GM12878 (cell line): ENCODE measurements around the gene ADGRF4. TPM values are rescaled to one million over a fixed set of nuclear protein-coding genes. Genes with fewer than 3 reads are reported as not detected.

Experiments used
- ATAC-seq: fragments of 200-7000 bp; cut with Tn5 transposase; 3 replicates; pipeline ENCODE4 v1.9.1; 2020; ENCODE audit warnings: mild to moderate bottlenecking, moderate library complexity
- BruUV-seq: library from RNA; stranded (reverse); fragments of 400-500 nt; replicated peaks from 2 replicates; lab custom pipeline; 2021; lab: Mats Ljungman, UMichigan
- CTCF ChIA-PET: fragments of 300-600 bp; sonication (Branson Sonifier 250); formaldehyde crosslinking; extraction: SDS; loops from one replicate; lab custom pipeline; 2021; ENCODE audit warnings: inconsistent platforms; lab: Yijun Ruan, JAX
- POLR2A ChIA-PET: fragments of 350-600 bp; formaldehyde crosslinking; extraction: SDS; loops from one replicate; lab custom pipeline; 2021; ENCODE audit warnings: inconsistent platforms; lab: Charles Lee
- RAD21 ChIA-PET: fragments of 300-600 bp; sonication (Branson Sonifier 250); formaldehyde crosslinking; loops from one replicate; lab custom pipeline; 2023; ENCODE audit warnings: antibody characterized with exemption; ENCODE audit not compliant: unreplicated experiment; lab: Charles Lee
- SMC1A ChIA-PET: fragments of 300-600 bp; sonication (Branson Sonifier 250); formaldehyde crosslinking; loops from one replicate; lab custom pipeline; 2023; ENCODE audit not compliant: unreplicated experiment, uncharacterized antibody; lab: Charles Lee
- DNase-seq: peaks from one replicate; pipeline ENCODE4 v3.0.0-alpha.2; 2011; ENCODE audit warnings: low read depth, low spot score
- FAIRE-seq: peaks from 3 replicates; lab custom pipeline; 2011; peaks lifted over from hg19 to GRCh38; lab: Jason Lieb, UNC
- H2AFZ ChIP-seq: 2 replicates; pipeline ENCODE4 v1.6.0; 2011; ENCODE audit warnings: low read depth, low read length, control low read depth; ENCODE audit not compliant: control insufficient read depth
- H3K27ac ChIP-seq: 2 replicates; pipeline ENCODE4 v1.5.1; 2011; ENCODE audit warnings: control low read depth; ENCODE audit not compliant: control insufficient read depth, insufficient read depth
- H3K27me3 ChIP-seq, 2 experiments: replicated peaks in 1 of 2; 2 replicates each; pipeline versions ENCODE4 v1.6.0 to v1.6.1; 2011; ENCODE audit warnings: low read length in 1 of 2; ENCODE audit not compliant: control insufficient read depth in 2 of 2, insufficient read depth in 2 of 2
- H3K36me3 ChIP-seq, 2 experiments: 2 replicates each; pipeline ENCODE4 v1.5.1; 2011; ENCODE audit warnings: low read length in 1 of 2; ENCODE audit not compliant: control insufficient read depth in 2 of 2, insufficient read depth in 2 of 2
- H3K4me1 ChIP-seq: 2 replicates; pipeline ENCODE4 v1.6.1; 2011; ENCODE audit warnings: mild to moderate bottlenecking, low read length, moderate library complexity, mixed read lengths; ENCODE audit not compliant: control insufficient read depth, insufficient read depth
- H3K4me2 ChIP-seq: 2 replicates; pipeline ENCODE4 v1.6.0; 2011; ENCODE audit warnings: control low read depth; ENCODE audit not compliant: control insufficient read depth, insufficient read depth
- H3K4me3 ChIP-seq: fragments of 200-600 bp; sonication (generic); 2 replicates; pipeline ENCODE4 v1.5.1; 2016
- H3K79me2 ChIP-seq: 2 replicates; pipeline ENCODE4 v1.6.0; 2011; ENCODE audit warnings: low read length; ENCODE audit not compliant: control insufficient read depth, insufficient read depth
- H3K9ac ChIP-seq: 2 replicates; pipeline ENCODE4 v1.8.0; 2011; ENCODE audit warnings: low read length, control low read depth, mixed read lengths; ENCODE audit not compliant: control insufficient read depth, insufficient read depth
- H3K9me3 ChIP-seq: replicated peaks from 3 replicates; pipeline ENCODE4 v1.5.1; 2011; ENCODE audit warnings: mild to moderate bottlenecking, low read length; ENCODE audit not compliant: control insufficient read depth, insufficient read depth
- H4K20me1 ChIP-seq: 2 replicates; pipeline ENCODE4 v1.6.0; 2011; ENCODE audit not compliant: control insufficient read depth, insufficient read depth
- CHD2 ChIP-seq: IDR thresholded peaks from 2 replicates; pipeline ENCODE4 v1.6.1; 2011; ENCODE audit warnings: low read depth, low read length, improper control_type of control experiment, borderline replicate concordance
- E2F8 ChIP-seq: fragments of 450-650 bp; IDR thresholded peaks from 2 replicates; pipeline ENCODE4 v1.6.1; 2018; ENCODE audit warnings: mild to moderate bottlenecking, low read depth, moderate library complexity; ENCODE audit not compliant: partially characterized antibody
- EED ChIP-seq: sonication (generic); IDR thresholded peaks from 2 replicates; pipeline ENCODE4 v1.6.1; 2016; ENCODE audit warnings: antibody characterized with exemption, low read depth
- ESRRA ChIP-seq: IDR thresholded peaks from 2 replicates; pipeline ENCODE4 v1.6.1; 2012; ENCODE audit warnings: mild to moderate bottlenecking, low read length, improper control_type of control experiment
- HDGF ChIP-seq: fragments of 450-650 bp; IDR thresholded peaks from 2 replicates; pipeline ENCODE4 v1.6.1; 2016; ENCODE audit warnings: antibody characterized with exemption
- KDM1A ChIP-seq: fragments of 200-600 bp; sonication (generic); IDR thresholded peaks from 2 replicates; pipeline ENCODE4 v1.6.1; 2016; ENCODE audit warnings: borderline replicate concordance
- MAX ChIP-seq: IDR thresholded peaks from 2 replicates; pipeline ENCODE4 v1.6.1; 2012; ENCODE audit warnings: low read depth, low read length, improper control_type of control experiment
- MEF2B ChIP-seq: fragments of 450-650 bp; IDR thresholded peaks from 2 replicates; pipeline ENCODE4 v1.6.1; 2018; ENCODE audit warnings: mild to moderate bottlenecking, moderate library complexity; ENCODE audit not compliant: partially characterized antibody, poor library complexity, severe bottlenecking
- PKNOX1 ChIP-seq: fragments of 450-650 bp; IDR thresholded peaks from 2 replicates; pipeline ENCODE4 v1.6.1; 2016; ENCODE audit warnings: mild to moderate bottlenecking
- POLR2AphosphoS2 ChIP-seq: IDR thresholded peaks from 2 replicates; pipeline ENCODE4 v1.6.1; 2011; ENCODE audit warnings: low read depth, mild to moderate bottlenecking, low read length, improper control_type of control experiment, moderate library complexity
- REST ChIP-seq: IDR thresholded peaks from 2 replicates; pipeline ENCODE4 v1.6.1; 2012; ENCODE audit warnings: mild to moderate bottlenecking, low read depth, low read length
- SP1 ChIP-seq: IDR thresholded peaks from one replicate; pipeline ENCODE4 v1.6.1; 2011; ENCODE audit warnings: low read depth, low read length
- WRNIP1 ChIP-seq: IDR thresholded peaks from 2 replicates; pipeline ENCODE4 v1.6.1; 2011; ENCODE audit warnings: low read depth, low read length, improper control_type of control experiment, borderline replicate concordance
- ZBED1 ChIP-seq: IDR thresholded peaks from 2 replicates; pipeline ENCODE4 v1.6.1; 2016; ENCODE audit warnings: borderline replicate concordance
- ZNF274 ChIP-seq: IDR thresholded peaks from one replicate; pipeline ENCODE4 v1.8.0; 2011; ENCODE audit not compliant: insufficient read length, insufficient read depth
- WGBS: methylation state at CpG from one replicate; pipeline ENCODE4 v1.1.6; 2016; ENCODE audit warnings: low lambda C conversion rate; ENCODE audit not compliant: insufficient replicate concordance, insufficient coverage; ENCODE audit errors: missing lambda C conversion rate; 5-methylcytosine and 5-hydroxymethylcytosine counted together
- in situ Hi-C: fragments of 300-500 bp; cut with MboI; formaldehyde crosslinking; loops from 9 replicates; pipeline ENCODE4 v1.14.3; 2018; ENCODE audit warnings: mixed read lengths
- intact Hi-C: fragments of 100-400 bp; cut with micrococcal nuclease; formaldehyde crosslinking; loops from one replicate; pipeline ENCODE4 v1.14.2; 2022; ENCODE audit not compliant: unreplicated experiment
- polyA plus RNA-seq, 11 experiments: library from polyadenylated mRNA; depleted of rRNA in 4 of 11; unstranded in 6 of 11; stranded (reverse) in 5 of 11; fragments of >200 nt; fragmentation: Nextera tagmentation in 4 of 11; fragmentation: Illumina TruSeq in 1 of 11; extraction: Ambion mirVana in 4 of 11; extraction: Trizol in 1 of 11; gene quantifications; 1 replicate in 1 of 11; 2 replicates in 10 of 11; pipeline versions ENCODE4 v1.2.1 to v1.2.3, GENCODE V29; 2011 to 2016; ENCODE audit warnings: inconsistent platforms in 2 of 11, missing spikeins in 2 of 11, low read depth in 1 of 11
- total RNA-seq, 4 experiments: library from RNA; depleted of rRNA in 3 of 4; stranded (reverse); fragments of >200 nt in 3 of 4; fragmentation: Illumina TruSeq in 1 of 4; extraction: Trizol in 1 of 4; gene quantifications; 2 replicates each; pipeline versions ENCODE4 v1.2.1 to v1.2.3, GENCODE V29; 2013 to 2021

Gene ADGRF4
- total and polyA plus RNA-seq, 10 of the 15 experiments (the other 5 are each of a cell fraction or from before 2014, with no cell fraction given) = 0.04 to 0.12 (median 0.06) TPM; not detected in 5

- TF ChIP-seq REST = no peak
- no peak for TF ChIP-seq KDM1A
- no peak for TF ChIP-seq SP1
- no peak for TF ChIP-seq MEF2B
- TF ChIP-seq MAX = no peak
- TF ChIP-seq, all 136 proteins: peak for 0
Observed at GRCh38 chr6:47663462-47664216, 34.7 kb upstream of the ADGRF4 start (continued).

- Histone ChIP-seq H3K27ac (no peak overlapping the region), H3K9ac (no peak overlapping the region), H4K20me1 (no peaks in the 10 kb centered on the region), H3K36me3 (no peaks in the 10 kb centered on the region), H3K4me2 (no peak overlapping the region), H3K79me2 (no peaks in the 10 kb centered on the region), H2AFZ (no peak overlapping the region), H3K4me1 (no peaks in the 10 kb centered on the region), H3K9me3 (no peaks in the 10 kb centered on the region; the same call in 2 of the 3 replicates), H3K27me3 (peaks cover 0 to 9% of the 10 kb centered on the region in 2 experiments; a peak in 2 of 4 replicates), H3K4me3 (no peak overlapping the region)
- ATAC-seq = no peak
- CTCF ChIA-PET = no interaction called here
- in situ Hi-C loops (no loop called here), intact Hi-C loops (no loop called here)
- RAD21 ChIA-PET = no interaction called here
- POLR2A ChIA-PET = no interaction called here
- WGBS = 31% methylated on average over 3 of the region's 3 CpGs
- DNase-seq = no peak
- SMC1A ChIA-PET = no interaction called here
- no TSS peak for BruUV-seq
- no peak for FAIRE-seq
- TF ChIP-seq EED = no peak
- no peak for TF ChIP-seq HDGF
- no peak for TF ChIP-seq PKNOX1
- TF ChIP-seq ESRRA = no peak
- no peak for TF ChIP-seq ZBED1
- no peak for TF ChIP-seq CHD2
- no peak for TF ChIP-seq MAX
- no peak for TF ChIP-seq WRNIP1
- TF ChIP-seq E2F8 = no peak
- TF ChIP-seq ZNF274 = no peak
- TF ChIP-seq POLR2AphosphoS2 = no peak
Observed at GRCh38 chr6:47665112-47665511, 33.3 kb upstream of the ADGRF4 start.
